HG03139 (cell line): ENCODE results near the gene CKMT1A.

Source experiments
- ATAC-seq: cut with Tn5 transposase; IDR thresholded peaks from one replicate; pipeline ENCODE4 v1.9.1; 2021; ENCODE audit not compliant: unreplicated experiment

CKMT1A gene

DNA sequence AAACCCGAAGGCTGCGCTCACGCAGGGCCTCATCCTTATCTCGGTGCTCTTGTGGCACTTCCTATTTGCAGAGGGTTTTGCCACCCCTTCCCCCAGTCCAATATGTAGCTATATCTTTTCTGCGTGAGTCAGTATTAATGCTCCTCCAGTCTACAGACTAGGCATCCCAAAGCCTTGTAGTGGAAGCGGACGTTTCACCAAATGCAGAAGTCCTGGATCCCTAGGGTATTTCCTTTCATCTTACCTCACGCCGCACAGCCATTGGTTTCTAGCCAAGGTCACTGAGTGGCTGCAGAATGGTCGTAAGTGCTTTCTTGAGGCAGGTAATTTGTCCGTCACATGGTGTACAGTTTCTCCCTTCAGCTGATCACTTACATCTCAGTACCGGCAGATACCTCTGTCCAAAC, 53.2 kb downstream of the CKMT1A start:
- ATAC-seq, result peak; percentile 10

DNA sequence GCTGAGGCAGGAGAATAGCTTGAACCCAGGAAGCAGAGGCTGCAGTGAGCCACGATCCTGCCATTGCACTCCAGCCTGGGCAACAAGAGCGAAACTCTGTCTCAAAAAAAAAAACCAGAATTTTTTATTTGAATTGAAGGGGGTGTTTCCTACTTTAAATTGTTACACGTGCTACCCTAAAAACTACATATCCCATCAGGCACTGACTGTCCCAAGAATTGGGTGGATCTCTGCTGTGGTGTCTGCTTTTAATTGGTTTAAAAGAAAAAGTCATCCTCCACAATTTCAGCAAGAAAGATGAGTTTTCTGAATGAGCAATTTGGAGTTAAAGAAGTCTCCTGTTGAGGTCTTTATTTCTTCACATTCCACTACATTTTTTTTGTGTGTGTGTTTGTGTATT, 54.7 kb downstream of the CKMT1A start:
- no peak for ATAC-seq
